GM19025 (cell line): Measurements from ENCODE around the gene GPR55.

Source experiments
- ATAC-seq: cut with Tn5 transposase; IDR thresholded peaks from one replicate; pipeline ENCODE4 v1.9.1; 2021; ENCODE audit warnings: mild to moderate bottlenecking, low read depth, moderate library complexity; ENCODE audit not compliant: unreplicated experiment

The GPR55 gene

DNA sequence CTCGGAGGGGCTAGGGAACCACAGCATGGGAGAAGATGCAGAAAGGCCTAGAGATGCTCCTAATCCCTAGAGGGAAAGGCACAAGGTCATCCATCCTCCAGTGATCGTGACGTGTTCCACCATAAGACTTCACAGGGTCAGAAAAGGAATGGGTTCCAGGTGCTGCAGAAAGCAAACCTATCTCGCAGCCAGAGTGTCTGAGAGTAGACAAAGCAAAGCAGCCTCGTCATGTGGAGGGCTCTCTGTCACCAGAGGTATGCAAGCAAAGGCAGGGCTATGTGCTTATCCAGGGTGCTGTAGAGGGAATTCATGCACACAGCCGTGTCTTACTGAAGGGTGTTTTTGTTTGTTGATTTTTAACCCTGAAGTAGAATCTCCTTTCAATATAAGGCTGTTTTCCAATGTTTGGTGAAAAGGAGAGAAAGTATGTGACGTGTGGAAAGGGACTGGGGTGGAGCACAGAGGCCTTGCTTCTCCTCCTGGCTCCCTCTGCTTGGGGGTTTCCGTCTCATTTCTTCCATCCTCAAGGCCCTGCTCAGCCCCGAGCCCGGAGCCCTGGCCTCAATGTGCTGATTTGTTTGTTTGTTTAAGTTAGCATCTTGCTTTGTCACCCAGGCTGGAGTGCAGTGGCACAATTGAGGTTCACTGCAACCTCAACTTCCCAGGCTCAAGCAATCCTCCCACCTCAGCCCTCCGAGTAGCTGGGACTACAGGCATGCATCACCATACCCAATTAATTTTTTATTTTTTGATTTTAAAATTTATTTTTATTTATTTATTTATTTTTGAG lies 3.0 kb downstream of the GPR55 start:
- ATAC-seq, result no peak

DNA sequence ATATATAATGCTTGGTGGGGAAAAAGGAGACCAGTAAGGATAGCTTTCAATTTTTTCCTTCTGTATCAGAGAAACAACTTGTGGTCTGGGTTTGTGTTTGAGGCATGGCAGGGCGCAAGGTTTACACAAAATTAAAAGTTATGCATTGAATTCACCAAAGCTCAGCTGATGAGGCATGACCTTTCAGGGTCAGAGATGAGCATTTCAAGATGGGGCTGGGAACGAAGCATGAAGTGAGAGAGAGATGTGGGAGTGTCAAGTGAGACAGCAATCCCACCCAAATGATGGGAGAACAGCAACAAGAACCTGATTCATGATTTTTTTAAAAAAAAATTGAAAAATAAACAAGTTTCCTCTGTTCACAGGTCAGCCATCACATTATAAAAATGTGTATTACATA lies 4.9 kb downstream of the GPR55 start:
- no peak for ATAC-seq

DNA sequence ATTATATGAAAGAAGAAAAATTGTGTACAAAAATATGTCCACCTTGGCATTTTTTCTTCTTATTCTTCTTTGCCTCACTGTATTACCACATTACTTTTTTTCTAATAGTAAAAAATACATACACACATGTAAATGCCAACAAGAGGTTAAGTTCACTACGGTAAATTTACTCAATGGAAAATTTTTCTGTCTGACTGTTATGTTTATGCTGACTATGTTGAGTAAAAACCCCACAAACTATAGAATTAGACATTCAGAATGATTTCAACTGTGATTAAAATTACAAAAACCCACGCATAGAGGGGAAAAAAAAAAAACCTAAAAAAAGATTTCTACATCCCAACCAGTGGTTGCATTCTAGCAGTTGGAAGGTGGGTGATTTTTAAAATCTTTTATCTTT lies 5.4 kb downstream of the GPR55 start:
- ATAC-seq, result no peak

DNA sequence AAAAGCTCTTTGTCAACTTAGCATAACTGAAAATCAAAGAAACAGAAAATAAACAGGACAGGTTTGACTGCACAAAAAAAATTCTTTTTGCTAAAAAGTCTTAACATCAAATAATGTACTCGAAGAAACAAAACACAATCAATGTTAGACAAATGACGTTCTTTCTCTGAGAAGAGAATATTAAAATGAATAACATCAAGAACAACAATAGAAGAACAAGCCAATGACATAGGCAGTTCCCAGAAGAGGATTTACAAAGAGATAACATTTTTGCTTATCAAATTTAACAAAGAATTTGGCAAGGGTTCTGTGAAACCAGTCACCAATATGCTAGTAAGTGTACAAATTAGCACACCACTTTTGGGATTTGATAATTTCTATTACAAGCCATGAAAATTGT lies 5.8 kb downstream of the GPR55 start:
- no peak for ATAC-seq

DNA sequence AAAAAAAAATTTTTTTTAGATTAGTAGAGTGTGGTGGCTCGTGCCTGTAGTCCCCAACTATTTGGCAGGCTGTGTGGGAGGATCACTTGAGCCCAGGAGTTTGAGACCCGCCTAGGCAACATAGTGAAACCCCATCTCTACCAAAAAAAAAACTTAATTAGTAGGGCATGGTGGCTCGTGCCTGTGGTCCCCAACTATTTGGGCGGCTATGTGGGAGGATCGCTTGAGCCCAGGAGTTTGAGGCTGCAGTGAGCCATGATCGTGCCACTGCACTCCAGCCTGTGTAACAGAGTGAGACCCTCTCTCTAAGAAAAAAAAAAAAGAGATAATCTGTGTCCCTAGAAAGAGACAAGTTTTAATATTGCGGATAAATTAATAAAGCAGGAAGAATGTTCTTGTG lies 8.8 kb downstream of the GPR55 start:
- ATAC-seq, result no peak

DNA sequence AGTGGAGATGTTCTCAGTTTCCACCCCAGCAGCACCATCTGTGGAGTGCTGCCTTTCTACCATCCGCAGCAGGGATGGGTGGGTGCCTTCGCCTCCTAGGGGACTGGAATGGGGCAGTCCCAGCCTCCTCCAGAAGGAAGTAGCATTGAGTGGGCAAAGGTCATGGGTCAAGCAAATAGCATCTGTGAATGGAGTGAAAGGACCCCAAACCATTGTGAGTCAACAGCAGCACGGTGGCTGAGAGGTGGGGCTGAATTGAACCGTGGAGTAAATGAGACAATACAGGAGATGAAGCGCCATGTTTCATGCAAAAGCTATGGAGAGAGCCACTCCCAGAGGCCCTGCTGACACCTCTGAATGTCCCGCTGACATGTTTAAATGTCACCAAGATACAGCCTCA lies 9.7 kb downstream of the GPR55 start:
- no peak for ATAC-seq

DNA sequence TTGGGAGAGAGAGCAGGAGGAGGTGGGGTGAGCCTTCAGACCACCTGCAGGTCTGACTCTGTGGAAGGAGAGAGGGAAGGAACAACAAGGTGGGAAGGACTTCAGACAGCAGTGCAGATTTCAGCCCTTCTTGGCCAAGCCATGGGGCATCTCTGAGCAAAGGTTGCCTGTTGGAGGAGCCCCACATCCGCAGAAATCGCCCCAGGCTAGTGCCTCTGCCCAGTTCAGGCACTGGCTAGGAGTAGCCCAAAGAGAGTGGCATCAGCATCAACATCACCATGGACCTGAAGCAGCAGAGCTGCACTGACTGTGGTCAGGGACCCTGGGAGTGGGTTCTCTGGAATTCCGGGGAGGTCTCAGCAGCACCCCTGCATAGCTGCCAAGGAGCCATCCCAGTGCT lies 10.2 kb downstream of the GPR55 start:
- ATAC-seq, result no peak

DNA sequence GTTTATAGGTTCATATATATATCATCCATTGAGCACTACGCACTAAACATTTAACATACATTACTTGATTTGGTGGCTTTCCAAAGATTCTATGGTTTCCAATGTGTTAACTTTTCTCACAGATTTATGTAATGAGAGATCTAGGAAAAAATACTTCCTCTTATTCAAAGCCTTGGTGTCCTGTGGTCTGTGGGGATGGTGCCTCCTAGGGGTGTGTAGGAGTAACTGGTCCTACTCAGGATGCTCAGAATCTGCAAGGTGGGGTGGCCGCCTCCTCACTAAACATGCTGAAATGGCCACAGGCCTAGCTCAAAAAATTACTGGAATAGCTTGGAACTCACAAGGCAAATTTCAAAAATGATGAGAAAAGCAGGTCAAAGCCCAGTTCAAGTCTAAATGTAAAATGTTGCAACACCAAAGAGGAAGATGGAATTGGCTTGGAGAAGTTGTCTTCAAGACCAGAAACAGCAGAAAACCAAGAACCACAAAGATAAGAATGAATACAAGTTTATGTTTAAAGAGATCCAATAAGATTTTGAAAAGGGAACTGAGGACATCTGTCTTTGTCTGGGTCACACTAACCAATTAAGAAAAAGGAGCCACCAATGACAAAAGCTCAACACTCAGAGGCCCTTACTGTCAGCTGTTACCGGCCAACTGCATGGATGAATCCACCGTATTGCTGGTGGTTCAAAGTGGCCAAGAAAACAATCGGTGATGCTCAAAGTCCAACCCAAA lies 11.5 kb downstream of the GPR55 start:
- no peak for ATAC-seq

DNA sequence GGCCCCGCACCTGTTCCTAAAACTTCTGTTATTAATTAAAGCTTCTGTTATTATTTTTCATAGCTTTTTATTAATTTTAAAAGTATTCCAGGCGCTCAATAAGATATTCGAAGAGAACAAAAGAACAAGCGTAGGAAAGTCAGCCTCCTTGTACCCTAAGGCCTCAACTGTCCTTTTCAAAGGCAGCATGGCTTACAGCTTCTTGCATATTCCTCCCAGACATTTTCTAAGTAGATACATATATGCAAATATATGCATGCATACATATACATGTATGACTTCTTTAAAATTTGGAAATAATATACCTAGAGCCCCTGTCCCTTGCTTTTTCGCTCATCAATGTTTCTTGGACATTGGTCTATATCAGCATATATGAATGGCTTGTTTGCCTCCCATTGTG lies 12.3 kb downstream of the GPR55 start:
- ATAC-seq, result no peak

DNA sequence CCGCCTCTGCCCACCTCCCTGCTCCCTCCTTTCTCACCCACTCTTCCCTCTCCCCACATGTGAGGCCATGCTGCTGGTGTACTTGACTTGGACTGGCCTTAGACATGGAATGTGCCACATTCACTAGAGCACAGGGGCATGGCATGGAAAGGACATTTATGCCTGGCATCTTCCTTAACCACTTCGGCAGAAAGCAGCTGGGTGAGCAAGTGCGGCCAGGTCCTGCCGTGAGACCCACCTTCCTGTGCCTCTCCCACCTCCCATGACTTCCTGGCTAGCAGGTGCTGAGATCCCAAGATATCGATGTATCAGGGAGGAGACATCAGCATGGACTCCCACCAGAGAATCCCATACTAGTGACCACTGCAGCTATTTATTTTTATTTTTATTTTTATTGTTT lies 13.0 kb downstream of the GPR55 start:
- ATAC-seq, result no peak

DNA sequence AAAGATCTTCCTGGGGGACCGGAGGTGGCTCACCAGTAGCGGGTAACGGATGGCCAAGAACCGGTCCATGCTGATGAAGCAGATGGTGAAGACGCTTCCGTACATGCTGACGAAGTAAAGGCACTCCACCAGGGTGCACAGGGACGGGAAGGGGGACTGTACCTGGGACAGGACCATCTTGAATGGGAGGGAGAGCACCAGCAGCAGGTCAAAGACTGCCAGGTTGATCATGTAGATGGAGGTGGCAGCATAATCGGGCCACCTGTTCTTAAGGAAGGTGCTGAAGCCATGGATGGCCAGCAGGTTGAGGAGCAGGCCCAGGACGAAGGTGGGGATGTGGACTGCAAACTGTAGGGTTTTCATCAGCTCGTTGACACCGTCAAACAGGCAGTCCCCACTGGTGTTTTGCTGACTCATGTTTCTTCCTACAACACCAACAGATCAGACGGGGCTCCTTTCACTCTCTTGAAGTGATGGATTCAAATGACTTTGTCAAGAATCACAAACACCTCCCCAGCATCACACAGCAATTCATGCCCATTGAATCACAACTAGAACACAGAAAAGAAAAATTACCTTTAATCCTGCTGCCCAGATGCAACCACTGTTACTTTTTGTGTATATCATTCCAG lies 14.4 kb downstream of the GPR55 start:
- ATAC-seq, result no peak

DNA sequence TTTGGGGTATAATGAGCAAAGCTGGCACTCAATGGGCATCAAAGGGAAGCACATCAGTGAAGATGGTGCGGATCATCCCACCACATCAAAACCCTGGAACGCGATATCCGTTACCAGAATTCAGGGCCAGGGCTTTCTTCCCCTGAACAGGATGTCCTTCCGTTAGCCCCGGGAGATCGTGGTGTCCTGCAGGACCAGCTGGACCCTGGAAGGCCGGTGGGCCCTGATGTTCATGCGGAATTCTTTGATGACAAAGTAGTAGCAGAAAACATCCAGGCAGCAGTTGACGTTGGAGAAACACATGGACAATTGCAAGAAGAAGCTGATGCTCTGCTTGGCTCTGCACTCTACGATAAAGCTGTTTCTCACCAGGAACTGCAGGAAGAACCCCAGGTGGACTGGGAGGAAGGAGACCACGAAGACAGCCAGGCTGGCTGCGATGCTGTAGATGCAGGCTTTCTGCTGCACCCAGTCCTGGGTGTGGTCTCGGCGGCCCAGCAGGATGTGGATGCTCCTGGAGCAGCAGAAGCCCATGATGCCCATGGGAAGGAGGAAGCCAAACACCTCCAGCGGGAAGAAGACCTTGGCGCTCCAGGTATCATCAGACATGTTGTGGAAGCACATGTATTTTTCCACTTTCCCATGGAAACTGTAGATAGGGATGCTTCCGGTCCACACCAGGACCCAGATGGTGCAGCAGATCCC lies 15.0 kb downstream of the GPR55 start:
- ATAC-seq, result no peak

DNA sequence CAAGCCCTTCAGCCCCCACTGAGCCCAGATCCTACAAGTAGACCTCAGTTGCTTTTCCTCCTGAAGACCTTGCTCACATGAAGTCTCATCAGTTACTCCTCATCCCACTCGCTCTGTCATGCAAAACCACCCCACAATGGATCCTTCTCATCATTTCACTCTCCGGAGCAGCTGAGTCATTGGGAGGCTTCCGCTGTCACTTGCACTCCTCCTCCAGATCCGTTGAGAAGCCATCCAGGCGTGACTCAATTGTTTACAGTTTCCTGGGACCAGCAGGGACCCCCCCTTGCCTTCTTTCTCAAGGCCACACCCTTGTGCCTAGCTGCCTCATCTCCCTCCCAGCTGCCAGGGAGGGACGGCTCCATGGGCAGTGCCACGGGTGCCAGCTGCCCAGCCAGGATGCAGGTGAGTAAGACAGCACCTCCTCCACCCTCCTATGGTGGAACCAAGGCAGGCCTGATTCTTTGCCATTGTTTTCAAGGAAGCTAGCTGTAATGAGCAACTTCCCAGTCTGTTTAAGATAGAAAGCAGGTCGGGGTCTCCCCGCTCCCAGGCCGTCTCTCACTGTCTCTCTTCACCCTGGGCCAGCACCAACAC lies 16.3 kb downstream of the GPR55 start:
- ATAC-seq, result no peak

DNA sequence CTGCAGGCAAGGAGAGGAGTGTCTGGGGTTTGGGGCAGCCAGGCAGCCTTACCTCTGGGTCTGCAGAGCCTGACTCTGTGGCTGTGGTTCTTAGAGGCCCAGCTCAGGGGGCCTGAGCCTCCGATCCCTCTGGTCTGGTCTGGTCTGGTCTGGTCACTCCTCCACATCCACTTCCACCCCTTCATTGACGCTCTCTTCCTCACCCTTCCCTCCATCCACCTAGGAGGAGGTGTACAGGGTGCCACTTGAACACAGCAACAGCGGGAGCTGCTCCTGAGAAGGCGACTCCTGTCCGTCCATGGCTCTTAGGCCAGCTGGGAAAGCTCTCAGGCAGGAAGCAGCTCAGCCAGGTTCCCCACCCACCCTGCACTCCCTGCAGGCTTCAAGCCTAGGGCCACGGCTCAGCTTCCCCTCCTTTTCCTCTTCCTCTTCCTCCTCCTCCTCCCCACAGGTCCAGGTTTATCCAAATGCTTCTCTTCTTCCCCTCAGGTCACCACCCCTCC lies 16.9 kb downstream of the GPR55 start:
- no peak for ATAC-seq

DNA sequence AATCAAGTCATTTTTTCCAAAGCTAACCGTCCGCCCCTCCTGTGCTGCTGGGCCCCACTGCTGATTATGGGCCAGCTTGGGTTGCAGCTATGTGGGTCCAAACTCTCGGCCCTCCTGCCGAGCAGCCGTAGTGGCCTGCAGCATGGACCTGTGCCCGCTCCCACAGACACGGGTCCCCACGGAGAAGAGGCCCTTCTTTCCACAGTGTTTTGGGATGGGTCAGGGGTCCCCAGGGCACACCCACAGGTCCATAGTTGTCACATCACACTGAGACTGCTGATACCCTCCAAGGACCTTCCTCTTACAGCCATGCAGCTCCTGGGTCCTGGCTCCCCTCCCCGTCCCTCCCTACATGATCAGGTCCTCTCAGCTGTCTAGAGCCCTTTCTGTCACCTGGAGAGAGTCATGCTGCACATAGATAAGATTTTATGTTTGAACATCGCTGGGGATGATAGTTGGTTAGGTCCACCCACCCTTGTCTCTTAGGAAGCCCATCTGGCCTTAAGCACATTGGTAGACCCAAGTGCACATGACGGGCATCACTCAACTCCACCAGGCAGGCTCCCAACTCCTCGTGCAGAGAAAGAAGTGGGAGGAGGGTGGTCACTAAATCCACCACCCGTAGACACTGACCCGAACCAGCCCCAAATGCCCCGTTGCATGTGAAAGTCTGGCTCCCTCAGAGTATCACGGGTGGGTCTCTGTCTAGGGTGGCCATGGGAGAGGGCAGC lies 17.5 kb downstream of the GPR55 start:
- no peak for ATAC-seq

DNA sequence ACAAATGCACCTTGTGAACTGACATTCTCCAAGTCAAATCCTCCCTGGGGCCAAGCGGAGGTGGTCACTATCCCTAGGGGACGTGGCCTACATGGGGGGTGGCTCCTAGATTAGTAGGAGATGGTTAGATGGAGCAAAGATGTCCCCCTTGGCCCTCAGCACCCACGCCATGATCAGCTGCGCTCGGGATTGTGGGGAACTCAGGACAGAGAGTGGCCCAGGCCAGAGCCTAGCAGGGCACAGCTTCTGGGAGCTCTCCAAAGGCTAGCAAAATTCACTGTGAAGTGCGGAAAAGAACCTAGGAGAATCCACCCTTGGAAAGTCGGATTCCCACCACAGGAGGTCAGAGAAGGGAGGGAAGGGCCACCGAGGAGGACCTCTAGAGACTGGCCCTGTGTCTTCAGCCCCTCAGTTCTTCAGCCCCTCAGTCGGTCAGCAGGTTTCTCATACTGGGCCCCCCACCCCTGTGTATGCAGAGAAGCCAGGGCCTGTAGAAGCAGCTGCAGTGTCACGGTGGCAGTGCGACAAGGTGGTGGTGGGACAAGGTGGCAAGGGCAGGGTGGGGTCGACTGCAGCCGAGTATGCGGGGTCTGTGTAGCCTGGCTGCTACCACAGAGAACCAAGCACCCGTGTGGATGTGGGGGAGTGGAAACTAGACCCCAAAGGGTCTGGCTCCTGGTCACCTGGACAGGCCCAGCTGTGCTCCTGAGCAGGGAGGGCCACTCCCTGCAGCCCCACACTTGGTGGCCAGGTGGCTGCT lies 18.4 kb downstream of the GPR55 start:
- no peak for ATAC-seq

DNA sequence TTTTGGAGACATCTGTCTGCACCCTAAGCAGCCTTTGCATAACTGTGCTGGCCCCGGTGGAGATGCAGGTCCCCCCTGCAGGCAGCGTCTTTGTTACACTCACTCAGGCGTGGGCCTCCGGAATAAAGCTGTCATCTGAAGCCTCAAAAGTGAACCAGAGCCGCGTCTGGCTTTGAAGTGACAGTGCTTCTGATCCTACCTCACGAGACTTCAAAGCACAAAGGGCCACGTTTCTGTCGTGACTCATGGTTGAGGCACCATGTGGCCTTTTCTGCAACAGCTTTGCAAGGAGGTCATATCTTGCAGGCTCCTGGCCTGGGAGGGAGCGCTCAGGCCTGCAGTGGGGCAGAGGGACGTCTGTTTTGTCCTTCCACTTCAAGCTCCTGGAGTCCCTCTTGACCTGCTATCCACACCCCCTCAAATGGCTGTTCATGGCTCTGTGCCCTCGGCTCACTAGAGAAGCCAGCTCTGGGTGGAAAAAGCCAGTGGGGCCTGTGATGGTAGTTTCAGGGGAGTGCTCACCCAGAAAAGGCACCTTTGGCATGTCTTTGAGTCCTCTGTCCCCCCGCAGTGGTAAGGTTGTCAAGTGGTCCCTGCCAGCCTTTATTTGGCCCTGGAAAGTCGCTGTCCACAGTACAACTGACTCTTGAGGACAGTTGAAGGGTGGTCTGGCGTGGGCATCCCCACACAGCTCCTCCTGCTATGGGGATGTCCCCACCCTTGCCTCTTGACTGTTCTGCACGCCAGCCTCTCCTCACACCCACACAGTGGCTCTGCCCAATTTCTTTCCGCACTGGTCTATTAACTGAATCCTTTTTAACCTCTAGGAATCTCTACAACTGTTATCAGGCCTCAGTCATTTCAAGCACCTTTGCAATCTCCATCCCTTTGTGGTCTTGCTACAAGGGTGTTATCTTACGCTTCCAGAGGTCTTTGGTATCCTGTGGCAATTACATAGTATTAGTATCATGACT lies 19.3 kb downstream of the GPR55 start:
- ATAC-seq, result no peak

DNA sequence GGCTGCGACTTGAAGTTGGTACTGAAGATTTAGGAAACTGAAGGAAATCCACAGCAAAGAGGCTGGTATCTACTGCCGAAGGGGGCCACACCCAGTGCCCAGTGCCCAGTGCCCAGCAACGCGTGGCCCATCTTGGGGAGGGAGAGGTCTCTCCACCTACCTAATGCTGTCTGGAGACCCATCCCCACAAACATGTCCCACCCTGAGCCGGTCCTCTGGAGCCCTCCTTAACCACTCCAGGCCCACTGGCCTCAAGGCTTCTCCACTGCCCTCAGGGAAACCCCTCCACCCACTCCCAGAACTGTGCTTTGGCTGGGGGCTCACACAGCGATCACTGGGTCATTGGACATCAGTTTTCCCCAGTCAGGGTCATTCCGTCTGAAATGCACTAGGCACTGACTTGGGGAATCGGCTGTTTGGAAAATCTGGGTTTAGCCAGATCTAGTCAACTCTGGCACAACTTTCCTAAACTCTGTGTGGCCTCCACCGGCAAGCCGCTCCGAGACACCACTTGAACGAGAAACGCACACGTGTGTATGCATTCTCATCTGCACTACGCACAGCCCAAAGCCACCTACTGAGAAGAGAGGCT lies 20.1 kb downstream of the GPR55 start:
- no peak for ATAC-seq
